Bladder microvascular endothelial cell (primary cell): ENCODE results near the gene PALMD. TPM values are rescaled to one million over a fixed set of nuclear protein-coding genes. Genes with fewer than 3 reads are reported as not detected.

Source experiments
- total RNA-seq: library from RNA; depleted of rRNA; stranded (reverse); fragments of >200 nt; gene quantifications from 2 replicates; pipeline ENCODE4 v1.2.3, GENCODE V29; 2014

Gene PALMD, protein sequence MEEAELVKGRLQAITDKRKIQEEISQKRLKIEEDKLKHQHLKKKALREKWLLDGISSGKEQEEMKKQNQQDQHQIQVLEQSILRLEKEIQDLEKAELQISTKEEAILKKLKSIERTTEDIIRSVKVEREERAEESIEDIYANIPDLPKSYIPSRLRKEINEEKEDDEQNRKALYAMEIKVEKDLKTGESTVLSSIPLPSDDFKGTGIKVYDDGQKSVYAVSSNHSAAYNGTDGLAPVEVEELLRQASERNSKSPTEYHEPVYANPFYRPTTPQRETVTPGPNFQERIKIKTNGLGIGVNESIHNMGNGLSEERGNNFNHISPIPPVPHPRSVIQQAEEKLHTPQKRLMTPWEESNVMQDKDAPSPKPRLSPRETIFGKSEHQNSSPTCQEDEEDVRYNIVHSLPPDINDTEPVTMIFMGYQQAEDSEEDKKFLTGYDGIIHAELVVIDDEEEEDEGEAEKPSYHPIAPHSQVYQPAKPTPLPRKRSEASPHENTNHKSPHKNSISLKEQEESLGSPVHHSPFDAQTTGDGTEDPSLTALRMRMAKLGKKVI
- 77.9 and 111 TPM in 2 replicates for total RNA-seq

DNA sequence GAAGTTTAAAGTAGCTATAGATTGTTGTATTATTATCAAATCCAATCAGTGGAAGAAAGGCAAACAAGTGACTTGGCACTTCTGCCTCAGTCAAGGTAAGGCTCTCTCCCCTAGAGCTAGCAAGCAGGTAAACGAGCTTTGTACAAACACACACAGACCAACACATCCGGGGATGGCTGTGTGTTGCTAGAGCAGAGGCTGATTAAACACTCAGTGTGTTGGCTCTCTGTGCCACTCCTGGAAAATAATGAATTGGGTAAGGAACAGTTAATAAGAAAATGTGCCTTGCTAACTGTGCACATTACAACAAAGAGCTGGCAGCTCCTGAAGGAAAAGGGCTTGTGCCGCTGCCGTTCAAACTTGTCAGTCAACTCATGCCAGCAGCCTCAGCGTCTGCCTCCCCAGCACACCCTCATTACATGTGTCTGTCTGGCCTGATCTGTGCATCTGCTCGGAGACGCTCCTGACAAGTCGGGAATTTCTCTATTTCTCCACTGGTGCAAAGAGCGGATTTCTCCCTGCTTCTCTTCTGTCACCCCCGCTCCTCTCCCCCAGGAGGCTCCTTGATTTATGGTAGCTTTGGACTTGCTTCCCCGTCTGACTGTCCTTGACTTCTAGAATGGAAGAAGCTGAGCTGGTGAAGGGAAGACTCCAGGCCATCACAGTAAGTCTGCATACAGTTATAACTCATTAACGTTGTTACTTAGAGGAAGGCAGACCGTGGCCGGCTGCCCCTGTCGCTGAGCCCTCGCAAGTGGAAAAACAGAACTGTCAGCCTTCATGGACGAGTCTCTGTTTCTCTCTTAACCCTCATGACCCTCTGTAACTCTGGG is at the start of gene PALMD:
Gene PALMD, plus strand, starts transcription at position 415 of the 833 bp plus-strand sequence. Its CDS starts 205 bp downstream, at position 620.

Other genes with a start within 250 kb of the PALMD start
- gene FRRS1, start 120.5 kb downstream of the PALMD start, total RNA-seq, result 3.5 and 7.3 TPM in 2 replicates
- gene AGL, start 204.2 kb downstream of the PALMD start, total RNA-seq, result 7.0 and 13.2 TPM in 2 replicates